OCI-LY7 (cell line): ENCODE data around the gene ZNF292.
A peak's percentile ranks its signal among the peaks of the same experiment; 100 is the strongest.

ENCODE experiments used
- CTCF ChIP-seq: fragments of 200-600 bp; sonication (generic); conservative IDR thresholded peaks from 2 replicates; pipeline ENCODE4 v1.5.1; 2014; ENCODE audit warnings: mild to moderate bottlenecking, antibody characterized with exemption, low read length, moderate library complexity, mixed read lengths
- EZH2phosphoT487 ChIP-seq: fragments of 200-600 bp; sonication (generic); IDR thresholded peaks from 2 replicates; pipeline ENCODE4 v1.6.1; 2018; ENCODE audit warnings: low read depth, borderline replicate concordance, mild to moderate bottlenecking, mixed run types, antibody characterized with exemption, low read length, moderate library complexity, mixed read lengths

- TF ChIP-seq CTCF: peak; percentile 85
- no peak for TF ChIP-seq EZH2phosphoT487
Measured at GRCh38 chr6:87237804-87238203, 82.4 kb downstream of the ZNF292 start.
